GM23338 (cell line): ENCODE measurements around the gene CNTNAP2. TPM values are rescaled to one million over a fixed set of nuclear protein-coding genes. Genes with fewer than 3 reads are reported as not detected.

Source experiments
- ATAC-seq: fragments of 200-7000 bp; cut with Tn5 transposase; 3 replicates; pipeline ENCODE4 v1.9.1; 2020
- DNase-seq: peaks from one replicate; pipeline ENCODE4 v3.0.0-alpha.2; 2015; ENCODE audit warnings: low spot score
- H2AFZ ChIP-seq: fragments of 200-600 bp; sonication (generic); 2 replicates; pipeline ENCODE4 v1.8.0; 2016; ENCODE audit warnings: antibody characterized with exemption, mild to moderate bottlenecking, moderate library complexity
- H3F3A ChIP-seq: fragments of 200-600 bp; sonication (generic); replicated peaks from 2 replicates; pipeline ENCODE4 v1.8.0; 2017; ENCODE audit warnings: antibody characterized with exemption, mixed run types, low read depth
- H3K27ac ChIP-seq: fragments of 200-600 bp; sonication (generic); 2 replicates; pipeline ENCODE4 v1.6.1; 2016; ENCODE audit warnings: low read depth
- H3K27me3 ChIP-seq: fragments of 200-600 bp; sonication (generic); 2 replicates; pipeline ENCODE4 v1.8.0; 2016; ENCODE audit warnings: mild to moderate bottlenecking, mixed run types, moderate library complexity; ENCODE audit not compliant: insufficient read depth
- H3K36me3 ChIP-seq: fragments of 200-600 bp; sonication (generic); 2 replicates; pipeline ENCODE4 v1.8.0; 2016; ENCODE audit warnings: mild to moderate bottlenecking; ENCODE audit not compliant: insufficient read depth
- H3K4me1 ChIP-seq: fragments of 200-600 bp; sonication (generic); 2 replicates; pipeline ENCODE4 v1.8.0; 2016; ENCODE audit warnings: mild to moderate bottlenecking, moderate library complexity; ENCODE audit not compliant: insufficient read depth
- H3K4me2 ChIP-seq: fragments of 200-600 bp; sonication (generic); 2 replicates; pipeline ENCODE4 v1.7.1; 2017; ENCODE audit warnings: mixed run types
- H3K4me3 ChIP-seq: fragments of 200-600 bp; sonication (generic); 2 replicates; pipeline ENCODE4 v1.6.1; 2016; ENCODE audit warnings: mixed run types
- H3K79me2 ChIP-seq: fragments of 200-600 bp; sonication (generic); replicated peaks from 2 replicates; pipeline ENCODE4 v1.8.0; 2017; ENCODE audit warnings: mild to moderate bottlenecking; ENCODE audit not compliant: insufficient read depth
- H3K9me2 ChIP-seq: fragments of 200-600 bp; sonication (generic); 2 replicates; pipeline ENCODE4 v1.8.0; 2017; ENCODE audit not compliant: insufficient read depth
- H4K20me1 ChIP-seq: fragments of 200-600 bp; sonication (generic); replicated peaks from 2 replicates; pipeline ENCODE4 v1.8.0; 2017; ENCODE audit warnings: mild to moderate bottlenecking; ENCODE audit not compliant: insufficient read depth
- H3K27ac Mint-ChIP-seq: 2 replicates; pipeline ENCODE4 v1.8.0; 2020; ENCODE audit warnings: inconsistent platforms, mild to moderate bottlenecking, moderate library complexity, mixed read lengths
- H3K27me3 Mint-ChIP-seq: 3 replicates; pipeline ENCODE4 v1.8.0; 2022; ENCODE audit warnings: low read depth, mild to moderate bottlenecking, moderate library complexity, mixed read lengths, inconsistent platforms; ENCODE audit not compliant: insufficient read depth, poor library complexity
- H3K36me3 Mint-ChIP-seq: 3 replicates; pipeline ENCODE4 v1.8.0; 2021; ENCODE audit warnings: low read depth, mild to moderate bottlenecking, inconsistent platforms, moderate library complexity, mixed read lengths
- H3K4me1 Mint-ChIP-seq: 3 replicates; pipeline ENCODE4 v1.8.0; 2020; ENCODE audit warnings: mild to moderate bottlenecking, inconsistent platforms, mixed read lengths
- H3K4me3 Mint-ChIP-seq: 3 replicates; pipeline ENCODE4 v1.8.0; 2021; ENCODE audit warnings: moderate library complexity, mild to moderate bottlenecking, inconsistent platforms, mixed read lengths
- H3K9me3 Mint-ChIP-seq: 3 replicates; pipeline ENCODE4 v1.8.0; 2020; ENCODE audit warnings: moderate library complexity, mild to moderate bottlenecking, inconsistent platforms, mixed read lengths
- CREB1 ChIP-seq: fragments of 250-450 bp; sonication (Bioruptor Pico); IDR thresholded peaks from 2 replicates; pipeline ENCODE4 v1.5.0; 2020; ENCODE audit warnings: low read depth, mild to moderate bottlenecking, moderate library complexity
- EZH2 ChIP-seq: fragments of 200-600 bp; sonication (generic); IDR thresholded peaks from one replicate; pipeline ENCODE4 v1.8.0; 2017; ENCODE audit warnings: antibody characterized with exemption, mild to moderate bottlenecking, low read depth; ENCODE audit not compliant: unreplicated experiment
- EZH2phosphoT487 ChIP-seq: fragments of 200-600 bp; sonication (generic); IDR thresholded peaks from one replicate; pipeline ENCODE4 v1.8.1; 2018; ENCODE audit warnings: antibody characterized with exemption; ENCODE audit not compliant: unreplicated experiment
- JUNB ChIP-seq: IDR thresholded peaks from one replicate; pipeline ENCODE4 v1.6.1; 2016; ENCODE audit warnings: antibody characterized with exemption; ENCODE audit not compliant: unreplicated experiment
- NANOG ChIP-seq: IDR thresholded peaks from 2 replicates; pipeline ENCODE4 v1.6.1; 2016; ENCODE audit warnings: antibody characterized with exemption, borderline replicate concordance
- POLR2AphosphoS5 ChIP-seq: IDR thresholded peaks from 2 replicates; pipeline ENCODE4 v1.6.1; 2016; ENCODE audit warnings: antibody characterized with exemption, low read depth
- STAT1 ChIP-seq: IDR thresholded peaks from one replicate; pipeline ENCODE4 v1.6.1; 2016; ENCODE audit warnings: antibody characterized with exemption; ENCODE audit not compliant: unreplicated experiment
- polyA plus RNA-seq: library from polyadenylated mRNA; unstranded; fragments of >200 nt; fragmentation: Nextera tagmentation; extraction: Ambion mirVana; gene quantifications from 2 replicates; pipeline ENCODE4 v1.2.1, GENCODE V29; 2016
- total RNA-seq: library from RNA; depleted of rRNA; stranded (reverse); fragments of >200 nt; shearing (Covaris generic); gene quantifications from 2 replicates; pipeline ENCODE4 v1.2.3, GENCODE V29; 2014
- TF ChIP-seq, protein P1 (sequence below): IDR thresholded peaks from one replicate; pipeline ENCODE4 v1.6.1; 2018; ENCODE audit warnings: antibody characterized with exemption; ENCODE audit not compliant: unreplicated experiment
- TF ChIP-seq, protein P2 (sequence below): IDR thresholded peaks from 2 replicates; pipeline ENCODE4 v1.6.1; 2016; ENCODE audit warnings: antibody characterized with exemption
- TF ChIP-seq, protein P3 (sequence below): fragments of 250-450 bp; sonication (Bioruptor Pico); IDR thresholded peaks from 2 replicates; pipeline ENCODE4 v1.5.0; 2020; ENCODE audit warnings: mild to moderate bottlenecking, moderate library complexity
- TF ChIP-seq, protein P4 (sequence below), 2 experiments: fragments of 200-600 bp in 1 of 2; sonication (generic) in 1 of 2; conservative IDR thresholded peaks; 2 replicates each; pipeline versions ENCODE4 v1.5.1 to v1.6.1; 2016 to 2017; ENCODE audit warnings: antibody characterized with exemption in 2 of 2, low read depth in 2 of 2, mild to moderate bottlenecking in 2 of 2, moderate library complexity in 1 of 2

Gene CNTNAP2
- total and polyA plus RNA-seq, 2 experiments from 2014 or later = 38.2 to 61.3 TPM

DNA sequence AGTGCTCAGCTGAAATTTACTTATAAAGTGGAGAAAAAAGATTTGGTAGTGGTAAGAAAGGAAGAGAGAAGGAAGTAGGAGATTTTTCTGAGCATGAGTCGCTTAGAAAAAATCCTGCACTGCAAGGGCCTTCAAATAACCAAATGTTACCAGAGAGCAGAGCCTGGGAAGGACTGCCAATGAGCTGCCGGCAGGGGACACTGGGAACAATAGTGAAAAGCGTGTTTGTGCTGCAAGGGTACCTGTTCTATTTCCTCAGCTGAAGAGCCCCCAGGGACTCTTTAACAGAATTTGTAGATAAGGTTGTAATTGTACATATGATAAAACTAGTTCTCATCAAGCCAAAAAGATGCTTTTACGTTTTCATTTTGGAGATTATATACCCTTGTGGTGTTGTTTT lies 1777.7 kb downstream of the CNTNAP2 start:
- peak; percentile 93 for ATAC-seq
- Mint-ChIP-seq H3K9me3 (peaks cover 22% of the 10 kb centered on the region; the same call in 2 of the 3 replicates), H3K27me3 (no peaks in the 10 kb centered on the region), H3K27ac (no peak overlapping the region), H3K4me1 (peaks cover 18% of the 10 kb centered on the region), H3K36me3 (no peaks in the 10 kb centered on the region), H3K4me3 (no peak overlapping the region)
- peak; percentile 48 for DNase-seq
- Histone ChIP-seq H3K4me3 (no peak overlapping the region), H3K4me2 (no peak overlapping the region), H3K4me1 (peaks cover 8% of the 10 kb centered on the region; the same call in 1 of the 2 replicates), H4K20me1 (no peaks in the 10 kb centered on the region), H3K79me2 (no peaks in the 10 kb centered on the region), H3K27me3 (no peaks in the 10 kb centered on the region), H3F3A (no peaks in the 10 kb centered on the region), H3K9me2 (no peaks in the 10 kb centered on the region), H2AFZ (no peak overlapping the region), H3K36me3 (no peaks in the 10 kb centered on the region), H3K27ac (no peak overlapping the region)
- TF ChIP-seq NANOG (no peak), EZH2 (no peak), STAT1 (no peak), EZH2phosphoT487 (no peak), JUNB (no peak), POLR2AphosphoS5 (no peak), CREB1 (CRISPR knock-in tag) (no peak)
- TF ChIP-seq, protein P1, sequence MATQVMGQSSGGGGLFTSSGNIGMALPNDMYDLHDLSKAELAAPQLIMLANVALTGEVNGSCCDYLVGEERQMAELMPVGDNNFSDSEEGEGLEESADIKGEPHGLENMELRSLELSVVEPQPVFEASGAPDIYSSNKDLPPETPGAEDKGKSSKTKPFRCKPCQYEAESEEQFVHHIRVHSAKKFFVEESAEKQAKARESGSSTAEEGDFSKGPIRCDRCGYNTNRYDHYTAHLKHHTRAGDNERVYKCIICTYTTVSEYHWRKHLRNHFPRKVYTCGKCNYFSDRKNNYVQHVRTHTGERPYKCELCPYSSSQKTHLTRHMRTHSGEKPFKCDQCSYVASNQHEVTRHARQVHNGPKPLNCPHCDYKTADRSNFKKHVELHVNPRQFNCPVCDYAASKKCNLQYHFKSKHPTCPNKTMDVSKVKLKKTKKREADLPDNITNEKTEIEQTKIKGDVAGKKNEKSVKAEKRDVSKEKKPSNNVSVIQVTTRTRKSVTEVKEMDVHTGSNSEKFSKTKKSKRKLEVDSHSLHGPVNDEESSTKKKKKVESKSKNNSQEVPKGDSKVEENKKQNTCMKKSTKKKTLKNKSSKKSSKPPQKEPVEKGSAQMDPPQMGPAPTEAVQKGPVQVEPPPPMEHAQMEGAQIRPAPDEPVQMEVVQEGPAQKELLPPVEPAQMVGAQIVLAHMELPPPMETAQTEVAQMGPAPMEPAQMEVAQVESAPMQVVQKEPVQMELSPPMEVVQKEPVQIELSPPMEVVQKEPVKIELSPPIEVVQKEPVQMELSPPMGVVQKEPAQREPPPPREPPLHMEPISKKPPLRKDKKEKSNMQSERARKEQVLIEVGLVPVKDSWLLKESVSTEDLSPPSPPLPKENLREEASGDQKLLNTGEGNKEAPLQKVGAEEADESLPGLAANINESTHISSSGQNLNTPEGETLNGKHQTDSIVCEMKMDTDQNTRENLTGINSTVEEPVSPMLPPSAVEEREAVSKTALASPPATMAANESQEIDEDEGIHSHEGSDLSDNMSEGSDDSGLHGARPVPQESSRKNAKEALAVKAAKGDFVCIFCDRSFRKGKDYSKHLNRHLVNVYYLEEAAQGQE = no peak
- TF ChIP-seq, protein P2, sequence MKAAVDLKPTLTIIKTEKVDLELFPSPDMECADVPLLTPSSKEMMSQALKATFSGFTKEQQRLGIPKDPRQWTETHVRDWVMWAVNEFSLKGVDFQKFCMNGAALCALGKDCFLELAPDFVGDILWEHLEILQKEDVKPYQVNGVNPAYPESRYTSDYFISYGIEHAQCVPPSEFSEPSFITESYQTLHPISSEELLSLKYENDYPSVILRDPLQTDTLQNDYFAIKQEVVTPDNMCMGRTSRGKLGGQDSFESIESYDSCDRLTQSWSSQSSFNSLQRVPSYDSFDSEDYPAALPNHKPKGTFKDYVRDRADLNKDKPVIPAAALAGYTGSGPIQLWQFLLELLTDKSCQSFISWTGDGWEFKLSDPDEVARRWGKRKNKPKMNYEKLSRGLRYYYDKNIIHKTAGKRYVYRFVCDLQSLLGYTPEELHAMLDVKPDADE = no peak
- TF ChIP-seq, protein P3, sequence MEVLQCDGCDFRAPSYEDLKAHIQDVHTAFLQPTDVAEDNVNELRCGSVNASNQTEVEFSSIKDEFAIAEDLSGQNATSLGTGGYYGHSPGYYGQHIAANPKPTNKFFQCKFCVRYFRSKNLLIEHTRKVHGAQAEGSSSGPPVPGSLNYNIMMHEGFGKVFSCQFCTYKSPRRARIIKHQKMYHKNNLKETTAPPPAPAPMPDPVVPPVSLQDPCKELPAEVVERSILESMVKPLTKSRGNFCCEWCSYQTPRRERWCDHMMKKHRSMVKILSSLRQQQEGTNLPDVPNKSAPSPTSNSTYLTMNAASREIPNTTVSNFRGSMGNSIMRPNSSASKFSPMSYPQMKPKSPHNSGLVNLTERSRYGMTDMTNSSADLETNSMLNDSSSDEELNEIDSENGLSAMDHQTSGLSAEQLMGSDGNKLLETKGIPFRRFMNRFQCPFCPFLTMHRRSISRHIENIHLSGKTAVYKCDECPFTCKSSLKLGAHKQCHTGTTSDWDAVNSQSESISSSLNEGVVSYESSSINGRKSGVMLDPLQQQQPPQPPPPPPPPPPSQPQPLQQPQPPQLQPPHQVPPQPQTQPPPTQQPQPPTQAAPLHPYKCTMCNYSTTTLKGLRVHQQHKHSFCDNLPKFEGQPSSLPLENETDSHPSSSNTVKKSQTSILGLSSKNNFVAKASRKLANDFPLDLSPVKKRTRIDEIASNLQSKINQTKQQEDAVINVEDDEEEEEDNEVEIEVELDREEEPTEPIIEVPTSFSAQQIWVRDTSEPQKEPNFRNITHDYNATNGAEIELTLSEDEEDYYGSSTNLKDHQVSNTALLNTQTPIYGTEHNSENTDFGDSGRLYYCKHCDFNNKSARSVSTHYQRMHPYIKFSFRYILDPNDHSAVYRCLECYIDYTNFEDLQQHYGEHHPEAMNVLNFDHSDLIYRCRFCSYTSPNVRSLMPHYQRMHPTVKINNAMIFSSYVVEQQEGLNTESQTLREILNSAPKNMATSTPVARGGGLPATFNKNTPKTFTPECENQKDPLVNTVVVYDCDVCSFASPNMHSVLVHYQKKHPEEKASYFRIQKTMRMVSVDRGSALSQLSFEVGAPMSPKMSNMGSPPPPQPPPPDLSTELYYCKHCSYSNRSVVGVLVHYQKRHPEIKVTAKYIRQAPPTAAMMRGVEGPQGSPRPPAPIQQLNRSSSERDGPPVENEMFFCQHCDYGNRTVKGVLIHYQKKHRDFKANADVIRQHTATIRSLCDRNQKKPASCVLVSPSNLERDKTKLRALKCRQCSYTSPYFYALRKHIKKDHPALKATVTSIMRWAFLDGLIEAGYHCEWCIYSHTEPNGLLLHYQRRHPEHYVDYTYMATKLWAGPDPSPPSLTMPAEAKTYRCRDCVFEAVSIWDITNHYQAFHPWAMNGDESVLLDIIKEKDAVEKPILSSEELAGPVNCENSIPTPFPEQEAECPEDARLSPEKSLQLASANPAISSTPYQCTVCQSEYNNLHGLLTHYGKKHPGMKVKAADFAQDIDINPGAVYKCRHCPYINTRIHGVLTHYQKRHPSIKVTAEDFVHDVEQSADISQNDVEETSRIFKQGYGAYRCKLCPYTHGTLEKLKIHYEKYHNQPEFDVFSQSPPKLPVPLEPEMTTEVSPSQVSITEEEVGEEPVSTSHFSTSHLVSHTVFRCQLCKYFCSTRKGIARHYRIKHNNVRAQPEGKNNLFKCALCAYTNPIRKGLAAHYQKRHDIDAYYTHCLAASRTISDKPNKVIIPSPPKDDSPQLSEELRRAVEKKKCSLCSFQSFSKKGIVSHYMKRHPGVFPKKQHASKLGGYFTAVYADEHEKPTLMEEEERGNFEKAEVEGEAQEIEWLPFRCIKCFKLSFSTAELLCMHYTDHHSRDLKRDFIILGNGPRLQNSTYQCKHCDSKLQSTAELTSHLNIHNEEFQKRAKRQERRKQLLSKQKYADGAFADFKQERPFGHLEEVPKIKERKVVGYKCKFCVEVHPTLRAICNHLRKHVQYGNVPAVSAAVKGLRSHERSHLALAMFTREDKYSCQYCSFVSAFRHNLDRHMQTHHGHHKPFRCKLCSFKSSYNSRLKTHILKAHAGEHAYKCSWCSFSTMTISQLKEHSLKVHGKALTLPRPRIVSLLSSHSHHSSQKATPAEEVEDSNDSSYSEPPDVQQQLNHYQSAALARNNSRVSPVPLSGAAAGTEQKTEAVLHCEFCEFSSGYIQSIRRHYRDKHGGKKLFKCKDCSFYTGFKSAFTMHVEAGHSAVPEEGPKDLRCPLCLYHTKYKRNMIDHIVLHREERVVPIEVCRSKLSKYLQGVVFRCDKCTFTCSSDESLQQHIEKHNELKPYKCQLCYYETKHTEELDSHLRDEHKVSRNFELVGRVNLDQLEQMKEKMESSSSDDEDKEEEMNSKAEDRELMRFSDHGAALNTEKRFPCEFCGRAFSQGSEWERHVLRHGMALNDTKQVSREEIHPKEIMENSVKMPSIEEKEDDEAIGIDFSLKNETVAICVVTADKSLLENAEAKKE (CRISPR knock-in tag) = no peak
- TF ChIP-seq, protein P4, sequence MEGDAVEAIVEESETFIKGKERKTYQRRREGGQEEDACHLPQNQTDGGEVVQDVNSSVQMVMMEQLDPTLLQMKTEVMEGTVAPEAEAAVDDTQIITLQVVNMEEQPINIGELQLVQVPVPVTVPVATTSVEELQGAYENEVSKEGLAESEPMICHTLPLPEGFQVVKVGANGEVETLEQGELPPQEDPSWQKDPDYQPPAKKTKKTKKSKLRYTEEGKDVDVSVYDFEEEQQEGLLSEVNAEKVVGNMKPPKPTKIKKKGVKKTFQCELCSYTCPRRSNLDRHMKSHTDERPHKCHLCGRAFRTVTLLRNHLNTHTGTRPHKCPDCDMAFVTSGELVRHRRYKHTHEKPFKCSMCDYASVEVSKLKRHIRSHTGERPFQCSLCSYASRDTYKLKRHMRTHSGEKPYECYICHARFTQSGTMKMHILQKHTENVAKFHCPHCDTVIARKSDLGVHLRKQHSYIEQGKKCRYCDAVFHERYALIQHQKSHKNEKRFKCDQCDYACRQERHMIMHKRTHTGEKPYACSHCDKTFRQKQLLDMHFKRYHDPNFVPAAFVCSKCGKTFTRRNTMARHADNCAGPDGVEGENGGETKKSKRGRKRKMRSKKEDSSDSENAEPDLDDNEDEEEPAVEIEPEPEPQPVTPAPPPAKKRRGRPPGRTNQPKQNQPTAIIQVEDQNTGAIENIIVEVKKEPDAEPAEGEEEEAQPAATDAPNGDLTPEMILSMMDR (conservative IDR thresholded peaks at IDR 0.05; ENCODE audit: low read depth in 2 of 2) = no peak
